C4-2B (cell line): Measurements from ENCODE around the gene ANTXRL.
"Not testable (repeated sequence)": the region's sequence is repeated elsewhere in the genome, so short reads cannot be mapped to it uniquely, and the experiment has no call there.

Experiments used
- CTCF ChIP-seq: fragments of 450-650 bp; conservative IDR thresholded peaks from 2 replicates; pipeline ENCODE4 v1.5.1; 2017; ENCODE audit warnings: mild to moderate bottlenecking
- ZFX ChIP-seq: fragments of 450-650 bp; IDR thresholded peaks from 2 replicates; pipeline ENCODE4 v1.6.1; 2017

GRCh38 chr10:46311961-46312431, 25.2 kb downstream of the ANTXRL start:
- not testable (repeated sequence) for TF ChIP-seq CTCF, ZFX
